Activated CD4-positive, alpha-beta T cell treated with anti-CD3 and anti-CD28 coated beads for 4 hours (primary cell): Measurements from ENCODE around the gene OR51D1.

Source experiments
- DNase-seq, 2 donors: peaks; one replicate each; pipeline ENCODE4 v3.0.0-alpha.2; 2020

The OR51D1 gene

GRCh38 chr11:4645974-4646373, 8.7 kb downstream of the OR51D1 start:
- DNase-seq = no peak

GRCh38 chr11:4647766-4648165, 10.5 kb downstream of the OR51D1 start:
- DNase-seq = no peak

DNA sequence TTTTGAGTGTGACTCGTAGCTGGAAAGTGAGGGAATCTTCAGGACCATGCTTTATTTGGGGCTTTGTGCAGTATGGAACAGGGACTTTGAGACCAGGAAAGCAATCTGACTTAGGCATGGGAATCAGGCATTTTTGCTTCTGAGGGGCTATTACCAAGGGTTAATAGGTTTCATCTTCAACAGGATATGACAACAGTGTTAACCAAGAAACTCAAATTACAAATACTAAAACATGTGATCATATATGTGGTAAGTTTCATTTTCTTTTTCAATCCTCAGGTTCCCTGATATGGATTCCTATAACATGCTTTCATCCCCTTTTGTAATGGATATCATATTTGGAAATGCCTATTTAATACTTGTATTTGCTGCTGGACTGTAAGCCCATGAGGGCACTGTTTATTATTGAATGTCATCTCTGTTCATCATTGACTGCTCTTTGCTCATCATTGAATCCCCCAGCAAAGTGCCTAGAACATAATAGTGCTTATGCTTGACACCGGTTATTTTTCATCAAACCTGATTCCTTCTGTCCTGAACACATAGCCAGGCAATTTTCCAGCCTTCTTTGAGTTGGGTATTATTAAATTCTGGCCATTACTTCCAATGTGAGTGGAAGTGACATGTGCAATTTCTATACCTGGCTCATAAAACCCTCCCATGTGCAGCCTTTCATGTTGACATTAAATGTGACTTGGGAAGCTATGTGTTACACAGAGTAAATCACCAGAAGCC, 17.5 kb downstream of the OR51D1 start:
- no peak for DNase-seq

- DNase-seq = no peak
Measured at GRCh38 chr11:4658629-4659445, 21.6 kb downstream of the OR51D1 start.

- DNase-seq = no peak
Measured at GRCh38 chr11:4662876-4663275, 25.6 kb downstream of the OR51D1 start.

- DNase-seq = no peak
Measured at GRCh38 chr11:4664183-4664582, 26.9 kb downstream of the OR51D1 start.

GRCh38 chr11:4664786-4665185, 27.5 kb downstream of the OR51D1 start:
- DNase-seq = no peak

DNA sequence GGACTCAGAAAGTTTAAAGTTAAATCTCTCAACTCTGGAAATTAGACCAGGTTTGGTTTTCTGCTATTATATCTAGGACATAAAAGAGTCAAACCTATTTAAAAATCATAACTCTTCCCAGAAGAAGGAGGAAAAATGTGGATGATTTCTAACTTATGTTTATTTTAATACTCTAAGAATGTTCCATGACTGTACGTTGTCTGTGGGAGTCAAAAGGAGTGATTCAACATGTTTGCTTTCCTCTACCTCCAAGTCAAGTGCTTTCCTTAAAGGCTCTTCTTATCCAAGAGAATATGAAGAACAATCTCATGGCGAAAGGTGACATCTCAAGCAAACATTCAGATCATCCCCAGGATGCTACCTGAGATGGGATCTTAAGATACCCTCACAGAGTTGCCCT, 28.1 kb downstream of the OR51D1 start:
- DNase-seq = no peak

DNA sequence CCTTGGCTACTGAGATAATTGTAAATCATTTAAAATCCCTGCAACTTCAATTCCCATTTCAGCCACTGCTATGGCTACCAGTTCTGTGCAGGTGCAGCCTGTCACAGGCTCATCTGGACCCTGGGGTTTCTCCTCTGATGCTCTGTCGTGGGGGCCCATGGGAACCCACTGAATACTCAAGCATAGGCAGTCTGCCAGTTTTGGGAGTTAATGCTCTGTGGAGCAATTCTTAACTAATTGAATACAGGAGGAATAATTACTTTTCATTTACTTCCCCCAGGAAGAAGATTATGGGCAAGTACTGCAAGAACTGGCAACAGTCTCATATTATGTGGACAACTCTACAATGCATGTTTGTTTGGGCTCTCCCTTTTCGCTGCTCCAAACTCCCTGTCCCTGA, 34.5 kb downstream of the OR51D1 start:
- DNase-seq = no peak

GRCh38 chr11:4672470-4672869, 35.2 kb downstream of the OR51D1 start:
- no peak for DNase-seq

GRCh38 chr11:4673781-4674180, 36.5 kb downstream of the OR51D1 start:
- DNase-seq = no peak

DNA sequence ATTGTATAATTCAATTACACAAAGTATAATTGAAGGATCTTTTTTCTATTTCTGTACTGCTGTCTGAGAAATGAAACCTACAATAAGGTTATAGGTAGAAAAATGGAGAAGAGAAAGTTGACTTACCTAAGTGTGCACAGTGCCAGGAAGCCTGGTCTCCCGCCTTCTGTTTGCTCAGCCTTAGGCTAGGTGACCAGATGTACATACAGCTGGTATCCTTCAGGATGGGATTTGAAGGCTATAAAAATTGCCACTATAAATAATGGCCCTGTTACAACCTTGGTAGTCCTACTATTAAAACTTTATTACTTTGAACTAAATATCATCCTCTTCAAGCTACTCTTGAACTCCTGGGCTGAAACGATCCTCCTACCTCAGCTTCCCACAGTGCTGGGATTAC, 40.7 kb downstream of the OR51D1 start:
- DNase-seq = no peak

DNA sequence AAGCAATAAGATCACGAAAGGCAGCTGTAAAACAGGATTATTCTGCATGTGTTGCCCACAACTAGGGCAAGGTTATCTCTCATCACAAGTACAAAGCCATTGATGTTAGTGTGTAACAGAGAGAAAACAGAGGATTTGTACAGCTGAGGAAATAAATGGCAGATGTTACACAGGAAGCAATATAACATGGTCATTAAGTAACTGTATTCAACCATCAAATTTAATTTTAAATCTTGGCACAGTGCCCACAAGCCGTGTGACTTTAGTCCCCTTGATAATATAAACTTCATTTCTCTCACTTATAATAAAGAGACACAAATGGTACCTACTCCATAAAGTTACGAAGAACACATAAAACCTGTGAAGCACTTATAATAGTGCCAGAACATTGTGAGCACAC, 43.1 kb downstream of the OR51D1 start:
- DNase-seq = no peak

- no peak for DNase-seq
Measured at GRCh38 chr11:4682623-4683419, 45.5 kb downstream of the OR51D1 start.

DNA sequence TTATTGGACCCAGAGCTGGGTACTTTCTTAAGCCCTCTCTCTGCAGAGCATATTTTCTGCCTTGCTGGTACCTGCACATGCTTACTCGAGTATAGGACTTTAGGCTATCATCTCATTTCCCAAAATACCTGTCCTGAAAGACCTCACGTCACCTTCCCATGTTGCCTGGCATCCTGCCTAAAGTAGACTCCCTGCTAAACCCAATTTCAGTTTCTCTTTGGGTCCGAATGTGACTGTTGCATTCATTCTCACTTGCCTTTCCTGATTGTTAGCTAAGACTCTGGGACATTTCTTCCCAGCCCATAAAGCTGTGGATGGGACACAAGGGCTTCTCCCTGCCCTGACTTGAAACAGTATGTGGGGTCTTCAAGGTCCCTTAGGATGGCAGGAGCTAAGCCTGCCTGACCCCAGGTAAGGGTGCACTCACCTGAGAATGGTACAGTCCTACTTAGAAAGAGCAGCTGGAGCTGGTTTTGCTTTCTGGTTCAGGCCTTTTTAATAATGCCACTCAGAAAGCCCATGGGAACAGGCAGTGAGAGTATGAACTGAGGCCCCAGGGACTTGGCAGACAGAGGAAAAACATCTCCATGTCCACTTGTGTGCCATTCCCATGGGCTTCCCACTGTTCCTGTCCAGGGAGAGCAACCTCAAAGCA, 47.5 kb downstream of the OR51D1 start:
- no peak for DNase-seq
